GM19238 (cell line): ENCODE measurements around the gene COL6A1.
"Not testable (repeated sequence)": the region's sequence is repeated elsewhere in the genome, so short reads cannot be mapped to it uniquely, and the experiment has no call there.

Source experiments
- DNase-seq: peaks from one replicate; pipeline ENCODE4 v3.0.0; 2011; ENCODE audit warnings: low spot score; ENCODE audit not compliant: insufficient read length

The COL6A1 gene

GRCh38 chr21:45945868-45946210, 35.7 kb upstream of the COL6A1 start:
- no peak for DNase-seq

DNA sequence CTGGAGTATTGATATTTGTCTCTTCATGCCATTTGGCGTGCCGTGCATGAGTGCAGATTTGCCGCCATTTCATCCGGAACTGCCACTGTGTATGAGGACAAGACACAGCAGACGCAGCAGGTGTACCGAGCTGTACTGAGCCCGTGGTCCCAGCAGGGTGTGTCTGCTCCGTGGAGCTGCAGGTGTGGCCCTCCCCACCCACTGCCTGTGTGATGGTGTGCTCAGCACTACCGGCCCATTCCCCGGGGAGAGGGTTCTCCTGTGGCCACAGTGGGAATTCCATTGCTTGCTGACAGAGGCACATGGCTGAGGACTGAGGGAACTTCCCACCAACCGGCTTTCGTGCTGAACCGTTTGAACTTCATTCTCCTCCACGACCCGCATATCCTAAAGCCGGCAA, 34.3 kb upstream of the COL6A1 start:
- DNase-seq = no peak

DNA sequence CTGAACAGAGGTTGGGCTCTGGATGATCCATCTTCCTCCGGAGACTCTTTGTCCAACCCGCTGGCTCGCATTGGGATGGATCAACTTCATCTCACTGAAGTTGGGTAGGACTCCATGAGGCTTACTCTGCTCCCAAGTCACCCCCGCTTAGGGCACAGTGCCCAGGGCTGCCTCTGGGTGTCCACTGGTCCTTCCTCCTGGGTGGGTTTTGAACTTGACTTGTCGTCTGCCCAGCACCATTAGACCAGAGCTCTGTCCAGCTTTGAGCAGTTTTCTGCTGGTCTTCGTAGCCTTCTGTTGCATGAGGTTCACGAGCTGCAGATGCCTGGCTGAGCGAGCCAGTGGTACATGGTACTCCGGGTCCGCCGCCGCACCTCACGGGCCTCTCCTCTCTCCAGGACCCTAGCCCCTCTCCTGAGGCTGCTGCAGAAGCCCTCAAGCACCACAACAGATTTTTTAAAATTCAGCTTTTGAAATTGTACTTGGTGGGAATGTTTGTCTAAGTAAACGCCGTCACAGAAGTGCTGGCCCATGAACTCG, 33.8 kb upstream of the COL6A1 start:
- DNase-seq = no peak

GRCh38 chr21:45948576-45949141, 32.9 kb upstream of the COL6A1 start:
- DNase-seq = no peak

DNA sequence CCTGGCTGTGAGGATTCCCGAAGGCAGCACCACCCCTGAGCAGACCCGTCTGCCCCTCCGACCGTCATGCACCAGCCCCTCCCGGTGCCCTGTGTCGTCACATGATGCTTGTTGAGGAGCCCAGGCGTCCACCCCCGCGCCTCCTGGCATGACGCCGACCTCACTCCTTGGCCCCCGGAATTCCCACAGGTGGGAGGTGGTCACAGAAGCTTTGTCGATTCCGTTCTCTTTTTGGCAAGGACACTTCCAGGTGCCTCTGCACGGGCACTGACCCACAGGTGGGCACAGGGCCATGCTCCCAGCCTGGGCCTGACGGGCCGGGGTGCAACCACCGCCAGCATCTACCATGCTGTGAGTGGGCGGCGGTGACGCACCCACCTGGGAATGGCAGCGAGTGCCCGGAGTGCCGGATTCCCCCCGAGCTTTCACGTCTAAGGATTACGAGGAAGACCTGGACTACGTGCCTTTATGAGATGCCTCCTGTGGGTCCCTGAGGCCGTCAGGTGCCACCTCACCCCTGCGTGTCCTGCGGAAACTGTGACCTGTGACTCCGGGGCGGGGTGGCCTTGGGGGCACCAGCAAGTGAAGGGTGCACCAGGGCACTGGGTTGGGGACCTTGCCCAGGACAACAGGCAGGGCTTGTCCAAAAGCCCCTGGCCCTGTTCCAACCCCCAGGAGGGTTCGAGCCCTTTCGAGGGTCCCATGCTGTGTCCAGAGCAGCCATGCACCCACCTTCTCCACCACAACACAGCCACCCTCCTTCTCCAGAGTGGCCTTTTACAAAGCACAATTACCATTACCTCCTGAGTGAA, 31.4 kb upstream of the COL6A1 start:
- DNase-seq = no peak

GRCh38 chr21:45950740-45951515, 30.6 kb upstream of the COL6A1 start:
- DNase-seq = no peak

- no peak for DNase-seq
These were observed 29.9 kb upstream of the COL6A1 start for GRCh38 chr21:45951676-45952075.

DNA sequence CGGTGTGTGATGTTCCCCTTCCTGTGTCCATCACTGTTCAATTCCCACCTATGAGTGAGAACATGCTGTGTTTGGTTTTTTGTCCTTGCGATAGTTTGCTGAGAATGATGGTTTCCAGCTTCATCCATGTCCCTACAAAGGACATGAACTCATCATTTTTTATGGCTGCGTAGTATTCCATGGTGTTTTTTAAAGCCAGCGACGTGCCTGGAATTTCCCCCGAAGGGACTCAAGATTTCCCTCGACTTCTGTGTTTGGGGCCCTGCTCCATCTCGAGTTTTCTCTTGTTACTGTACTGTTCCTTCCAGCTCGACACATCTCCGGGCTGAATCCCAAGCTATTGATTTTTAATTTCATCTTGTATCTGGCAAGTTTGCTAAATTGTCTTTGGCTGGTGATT, 29.0 kb upstream of the COL6A1 start:
- not testable (repeated sequence) for DNase-seq

DNA sequence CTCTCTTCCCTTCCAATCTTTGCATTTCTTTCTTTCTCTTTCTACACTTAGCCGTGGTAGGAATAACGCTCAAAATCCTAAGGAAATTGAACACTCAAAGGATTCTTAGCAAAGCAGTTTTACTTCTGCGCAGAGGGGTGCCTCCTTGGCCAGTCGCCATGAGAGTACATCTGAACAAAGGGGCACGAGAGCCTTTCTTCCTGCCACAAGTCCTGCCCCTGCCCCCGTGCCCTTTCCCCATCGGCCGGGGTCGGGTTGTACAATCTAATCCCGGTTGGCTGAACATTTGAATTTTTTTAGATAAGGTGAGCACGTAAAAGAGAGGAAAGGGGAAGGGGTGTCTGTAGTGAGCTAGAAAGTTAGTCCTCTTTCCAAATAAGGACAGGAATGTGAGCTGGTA, 28.6 kb upstream of the COL6A1 start:
- no peak for DNase-seq

GRCh38 chr21:45954261-45954660, 27.3 kb upstream of the COL6A1 start:
- DNase-seq = no peak

GRCh38 chr21:45954921-45955320, 26.6 kb upstream of the COL6A1 start:
- no peak for DNase-seq

DNA sequence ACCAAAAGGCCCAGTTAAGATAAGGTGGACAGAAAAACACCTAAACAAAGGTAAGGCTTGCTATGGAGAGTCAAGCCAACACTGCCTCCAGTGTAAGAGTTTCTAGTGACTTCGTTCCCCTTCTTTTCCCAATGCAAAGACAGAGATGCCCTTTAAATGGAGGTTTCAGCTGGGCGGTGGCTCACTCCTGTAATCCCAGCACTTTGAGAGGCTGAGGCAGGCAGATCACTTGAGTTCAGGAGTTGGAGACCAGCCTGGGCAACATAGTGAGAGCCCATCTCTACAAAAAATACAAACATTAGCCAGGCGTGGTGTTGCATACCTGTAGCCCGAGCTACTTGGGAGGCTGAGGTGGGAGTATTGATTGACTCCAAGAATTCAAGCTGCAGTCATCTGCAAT, 24.0 kb upstream of the COL6A1 start:
- no peak for DNase-seq

DNA sequence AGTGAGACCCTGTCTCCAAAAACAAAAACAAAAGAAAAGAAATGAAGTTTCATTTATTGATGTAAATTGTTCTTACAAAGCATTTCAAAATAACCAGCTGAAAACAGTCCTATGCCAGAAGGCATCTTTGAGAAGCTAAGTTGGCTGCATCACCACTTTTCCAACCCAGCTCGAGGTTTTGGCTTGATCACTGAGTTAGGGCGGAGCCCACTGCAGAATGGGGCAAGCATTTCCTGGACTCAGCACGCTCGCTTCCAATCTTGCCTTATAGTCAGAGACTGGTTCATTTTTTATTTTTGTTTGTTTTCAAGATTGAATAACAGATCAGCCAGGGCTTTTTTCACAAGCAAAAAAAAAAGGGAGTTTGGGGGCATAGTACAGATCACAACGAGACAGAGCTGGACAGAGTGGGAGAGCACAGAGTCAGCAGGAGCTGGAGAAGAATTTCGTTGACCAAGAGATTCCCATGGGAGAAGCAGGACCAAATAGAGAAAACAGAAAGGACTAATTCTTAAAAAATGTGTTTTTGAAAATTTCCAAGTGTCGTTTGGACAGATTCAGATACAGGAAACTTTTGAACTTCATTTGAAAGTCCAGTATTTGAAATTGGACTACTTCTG, 23.5 kb upstream of the COL6A1 start:
- DNase-seq = no peak

DNA sequence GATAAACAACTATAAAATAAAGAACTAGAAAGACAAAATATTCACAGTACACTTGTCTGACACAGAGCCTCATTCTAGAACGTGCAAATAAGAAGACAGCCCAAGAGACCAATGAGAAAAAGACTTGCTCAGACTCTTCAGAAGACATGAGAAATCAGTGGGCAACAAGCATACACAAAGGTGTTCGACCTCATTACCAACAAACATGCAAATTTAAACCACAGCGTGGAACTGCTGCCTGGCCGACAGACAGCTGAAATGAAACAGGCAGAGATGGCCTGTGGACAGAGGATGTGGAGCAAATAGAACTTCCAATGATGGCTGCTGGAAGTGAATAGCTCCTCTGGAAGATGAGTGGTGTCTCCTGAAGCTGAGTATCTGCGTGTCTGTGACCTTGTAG, 22.4 kb upstream of the COL6A1 start:
- no peak for DNase-seq

- no peak for DNase-seq
These were observed 21.7 kb upstream of the COL6A1 start for GRCh38 chr21:45959779-45960390.

DNA sequence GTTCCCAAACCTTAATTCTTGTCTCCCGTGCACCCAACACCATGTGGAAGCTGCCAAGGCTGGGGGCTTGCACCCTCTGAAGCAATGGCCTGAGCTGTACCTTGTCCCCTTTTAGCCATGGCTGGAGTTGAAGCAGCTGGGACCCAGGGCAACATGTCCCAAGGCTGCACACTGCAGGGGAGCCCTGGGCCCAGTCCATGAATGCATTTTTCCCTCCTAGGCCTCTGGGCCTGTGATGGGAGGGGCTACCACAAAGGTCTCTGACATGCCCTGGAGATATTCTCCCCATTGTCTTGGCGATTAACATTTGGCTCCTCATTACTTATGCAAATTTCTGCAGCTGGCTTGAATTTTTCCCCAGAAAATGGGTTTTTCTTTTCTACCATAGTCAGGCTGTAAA, 20.2 kb upstream of the COL6A1 start:
- not testable (repeated sequence) for DNase-seq

- DNase-seq = no peak
These were observed 18.9 kb upstream of the COL6A1 start for GRCh38 chr21:45962531-45963231.

DNA sequence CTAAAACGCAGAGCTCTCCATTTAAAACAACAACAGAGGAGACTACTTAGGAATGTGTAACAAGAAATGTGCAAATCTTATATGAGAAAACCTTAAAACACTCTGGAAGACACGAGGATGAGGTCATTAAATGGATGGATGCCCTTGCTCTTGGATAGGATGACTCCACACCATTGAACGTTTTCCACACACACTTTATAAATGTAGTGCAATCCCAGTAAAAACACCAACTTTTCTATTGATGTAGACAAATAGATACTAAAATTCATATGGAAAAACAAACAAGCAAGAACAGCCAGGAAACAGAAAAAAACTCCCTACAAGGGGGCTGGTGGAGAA, 18.4 kb upstream of the COL6A1 start:
- DNase-seq = no peak

GRCh38 chr21:45964649-45965048, 16.9 kb upstream of the COL6A1 start:
- no peak for DNase-seq

DNA sequence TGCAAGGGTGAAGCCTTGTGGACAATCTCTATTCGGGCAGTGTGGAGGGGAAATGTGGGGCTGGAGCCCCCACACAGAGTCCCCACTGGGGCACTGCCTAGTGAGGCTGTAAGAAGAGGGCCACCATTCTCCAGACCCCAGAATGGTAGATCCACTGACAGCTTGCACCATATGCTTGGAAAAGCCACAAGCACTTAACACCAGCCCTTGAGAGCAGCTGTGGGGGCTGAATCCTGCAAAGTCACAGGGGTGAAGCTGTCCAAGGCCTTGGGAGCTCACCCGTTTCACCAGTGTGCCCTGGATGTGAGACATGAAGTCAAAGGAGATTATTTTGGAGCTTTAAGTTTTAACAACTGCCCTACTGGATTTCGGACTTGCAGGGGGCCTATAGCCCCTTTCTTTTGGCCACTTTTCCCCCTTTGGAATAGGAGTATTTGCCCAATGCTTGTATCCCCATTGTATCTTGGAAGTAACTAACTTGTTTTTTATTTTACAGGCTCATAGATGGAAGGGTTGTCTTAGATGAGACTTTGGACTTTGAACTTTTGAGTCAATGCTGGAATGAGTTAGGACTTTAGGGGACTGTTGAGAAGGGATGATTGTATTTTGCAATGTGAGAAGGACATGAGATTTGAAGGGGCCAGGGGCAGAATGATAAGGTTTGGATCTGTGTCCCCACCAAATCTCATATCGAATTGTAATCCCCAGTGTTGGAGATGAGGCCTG, 16.3 kb upstream of the COL6A1 start:
- no peak for DNase-seq
